ENCODE measurements around the gene CDS2. TPM values are rescaled to one million over a fixed set of nuclear protein-coding genes. Genes with fewer than 3 reads are reported as not detected.

Gene CDS2
- total RNA-seq, 2 experiments from 2014 or later, result 56.2 to 58.3 TPM

- Mint-ChIP-seq H3K27ac (no peak overlapping the region), H3K4me3 (no peak overlapping the region), H3K27me3 (ENCODE audit: low read depth) (no peaks in the 10 kb centered on the region), H3K36me3 (ENCODE audit: low read depth) (peaks cover 14% of the 10 kb centered on the region), H3K9me3 (ENCODE audit: insufficient read depth) (no peaks in the 10 kb centered on the region), H3K4me1 (ENCODE audit: low read depth) (peaks cover 14% of the 10 kb centered on the region)
- DNase-seq, result no peak
- POLR2A ChIA-PET, result no interaction called here
- CTCF ChIA-PET, result interaction anchor here (1.4 to 1.5 kb wide), 2 partner anchors 28 to 51 kb away, joined by 4 read pairs; no protein-coding TSS in a partner anchor
- ATAC-seq, result no peak
Measured at GRCh38 chr20:5141615-5142014, 14.8 kb downstream of the CDS2 start.

DNA sequence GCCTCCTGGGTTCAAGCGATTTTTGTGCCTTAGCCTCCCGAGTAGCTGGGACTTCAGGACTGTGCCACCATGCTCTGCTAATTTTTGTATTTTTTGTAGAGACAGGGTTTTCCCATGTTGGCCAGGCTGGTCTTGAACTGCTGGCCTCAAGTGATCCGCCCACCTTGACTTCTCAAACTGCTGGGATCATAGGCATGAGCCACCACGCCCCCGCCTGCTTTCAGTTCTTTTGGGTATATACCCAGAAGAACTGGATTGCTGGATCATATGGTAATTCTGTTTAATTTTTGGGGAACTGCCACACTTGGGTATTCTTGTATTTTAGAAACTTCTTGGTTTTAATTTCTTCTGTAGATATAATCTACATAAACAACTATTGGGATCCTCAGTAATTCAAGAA lies 17.0 kb downstream of the CDS2 start:
- Mint-ChIP-seq H3K27me3 (ENCODE audit: low read depth) (no peaks in the 10 kb centered on the region), H3K36me3 (ENCODE audit: low read depth) (peaks cover 10% of the 10 kb centered on the region), H3K27ac (no peak overlapping the region), H3K4me1 (ENCODE audit: low read depth) (peaks cover 27% of the 10 kb centered on the region), H3K9me3 (ENCODE audit: insufficient read depth) (no peaks in the 10 kb centered on the region), H3K4me3 (no peak overlapping the region)
- ChIA-PET POLR2A (no interaction called here), CTCF (no interaction called here)
- DNase-seq (no peak), ATAC-seq (no peak)

- no peak overlapping the region for H3K27ac Mint-ChIP-seq
- ATAC-seq, result no peak
- H3K4me3 Mint-ChIP-seq, result no peak overlapping the region
- peaks cover 27% of the 10 kb centered on the region for H3K4me1 Mint-ChIP-seq (ENCODE audit: low read depth)
- DNase-seq, result no peak
- H3K27me3 Mint-ChIP-seq (ENCODE audit: low read depth), result no peaks in the 10 kb centered on the region
- POLR2A ChIA-PET, result no interaction called here
- peaks cover 10% of the 10 kb centered on the region for H3K36me3 Mint-ChIP-seq (ENCODE audit: low read depth)
- no peaks in the 10 kb centered on the region for H3K9me3 Mint-ChIP-seq (ENCODE audit: insufficient read depth)
- CTCF ChIA-PET, result interaction anchor here (0.9 to 1.5 kb wide), 3 partner anchors 12 to 46 kb away, joined by 3 to 5 read pairs (median 4); no protein-coding TSS in a partner anchor
Measured at GRCh38 chr20:5145365-5146098, 18.7 kb downstream of the CDS2 start.

DNA sequence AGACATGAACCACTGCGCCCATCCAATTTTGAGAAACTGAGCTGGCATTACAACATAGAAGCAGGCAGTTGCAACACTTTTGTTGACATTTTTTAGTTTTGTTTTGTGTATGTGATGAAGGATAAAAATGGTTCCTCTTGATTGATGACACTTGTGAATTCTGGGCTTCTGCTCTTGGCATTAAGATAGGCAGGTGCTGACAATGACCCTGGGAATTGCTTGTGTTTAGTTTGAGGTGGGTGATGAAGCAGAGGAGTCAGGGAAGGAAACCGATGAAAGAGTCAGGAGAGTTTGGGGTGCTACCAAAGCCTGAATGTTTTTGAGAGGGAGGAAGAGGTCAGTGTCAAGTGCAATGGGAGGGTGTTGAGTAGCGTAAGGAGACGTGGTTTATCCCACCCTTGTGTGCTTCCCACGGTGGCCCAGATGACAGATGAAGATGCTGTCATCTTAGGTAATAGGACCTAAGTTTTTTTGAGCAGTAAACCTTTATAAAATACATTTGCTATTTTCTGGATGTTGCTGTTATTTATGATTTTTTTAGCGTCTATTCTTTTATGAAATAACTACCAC lies 19.4 kb downstream of the CDS2 start:
- Mint-ChIP-seq H3K27me3 (ENCODE audit: low read depth) (no peaks in the 10 kb centered on the region), H3K4me3 (no peak overlapping the region), H3K4me1 (ENCODE audit: low read depth) (peaks cover 30% of the 10 kb centered on the region), H3K36me3 (ENCODE audit: low read depth) (peaks cover 10% of the 10 kb centered on the region), H3K9me3 (ENCODE audit: insufficient read depth) (no peaks in the 10 kb centered on the region), H3K27ac (no peak overlapping the region)
- POLR2A ChIA-PET, result no interaction called here
- CTCF ChIA-PET, result interaction anchor here (0.7 to 1.5 kb wide), 2 partner anchors 46 to 334 kb away, joined by 3 to 4 read pairs; no protein-coding TSS in a partner anchor
- DNase-seq (no peak), ATAC-seq (no peak)

- no peaks in the 10 kb centered on the region for H3K9me3 Mint-ChIP-seq (ENCODE audit: insufficient read depth)
- H3K4me3 Mint-ChIP-seq, result no peak overlapping the region
- H3K27ac Mint-ChIP-seq, result no peak overlapping the region
- POLR2A ChIA-PET, result no interaction called here
- H3K36me3 Mint-ChIP-seq (ENCODE audit: low read depth), result peaks cover 11% of the 10 kb centered on the region
- CTCF ChIA-PET, result interaction anchor here (0.7 to 1.5 kb wide), 3 partner anchors 43 to 335 kb away, joined by 3 to 4 read pairs (median 3); no protein-coding TSS in a partner anchor
- DNase-seq, result no peak
- no peak for ATAC-seq
- no peaks in the 10 kb centered on the region for H3K27me3 Mint-ChIP-seq (ENCODE audit: low read depth)
- peaks cover 32% of the 10 kb centered on the region for H3K4me1 Mint-ChIP-seq (ENCODE audit: low read depth)
Measured at GRCh38 chr20:5146871-5147592, 20.2 kb downstream of the CDS2 start.

DNA sequence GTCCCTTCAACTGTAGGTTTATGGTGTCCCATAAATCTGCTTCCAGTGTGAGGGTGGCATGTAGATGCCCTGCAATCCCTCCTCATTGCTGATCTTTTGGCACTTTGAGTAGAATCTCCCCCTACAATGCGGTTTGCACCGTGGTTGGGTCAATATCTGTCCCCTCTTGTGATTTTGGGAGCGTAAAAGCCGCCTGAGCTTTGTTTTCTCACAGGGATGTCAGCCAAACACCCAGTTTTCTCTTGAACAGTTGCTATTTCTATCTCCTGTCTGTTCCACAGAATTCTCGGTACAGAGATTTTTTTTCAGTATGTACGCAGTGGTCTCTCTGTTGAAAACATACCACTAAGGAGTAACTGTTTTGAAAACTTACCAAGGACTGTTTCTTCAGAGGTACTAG lies 21.8 kb downstream of the CDS2 start:
- no peak for DNase-seq
- ChIA-PET CTCF (no interaction called here), POLR2A (no interaction called here)
- Mint-ChIP-seq H3K9me3 (ENCODE audit: insufficient read depth) (no peaks in the 10 kb centered on the region), H3K4me1 (ENCODE audit: low read depth) (peaks cover 44% of the 10 kb centered on the region), H3K36me3 (ENCODE audit: low read depth) (peaks cover 18% of the 10 kb centered on the region), H3K4me3 (no peak overlapping the region), H3K27me3 (ENCODE audit: low read depth) (no peaks in the 10 kb centered on the region), H3K27ac (no peak overlapping the region)
- no peak for ATAC-seq

DNA sequence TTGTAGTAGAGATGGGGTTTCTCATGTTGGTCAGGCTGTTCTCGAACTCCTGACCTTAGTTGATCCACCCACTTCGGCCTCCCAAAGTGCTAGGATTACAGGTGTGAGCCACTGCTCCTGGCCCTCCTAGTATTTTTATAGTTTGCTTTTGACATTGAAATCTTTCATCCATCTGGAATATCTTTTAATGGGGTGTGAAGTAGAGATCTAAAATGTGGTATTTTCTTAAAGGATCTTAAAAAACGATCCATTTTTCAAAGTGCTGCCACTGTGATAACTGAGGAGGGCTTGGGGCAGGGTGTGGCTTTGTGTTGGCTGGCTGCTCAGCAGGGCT lies 23.1 kb downstream of the CDS2 start:
- peaks cover 48% of the 10 kb centered on the region for H3K4me1 Mint-ChIP-seq (ENCODE audit: low read depth)
- no peak overlapping the region for H3K27ac Mint-ChIP-seq
- ChIA-PET CTCF (no interaction called here), POLR2A (no interaction called here)
- no peaks in the 10 kb centered on the region for H3K27me3 Mint-ChIP-seq (ENCODE audit: low read depth)
- H3K9me3 Mint-ChIP-seq (ENCODE audit: insufficient read depth), result no peaks in the 10 kb centered on the region
- DNase-seq (no peak), ATAC-seq (no peak)
- no peak overlapping the region for H3K4me3 Mint-ChIP-seq
- peaks cover 11% of the 10 kb centered on the region for H3K36me3 Mint-ChIP-seq (ENCODE audit: low read depth)

GRCh38 chr20:5150226-5151076 lies 23.6 kb downstream of the CDS2 start:
- ChIA-PET CTCF (no interaction called here), POLR2A (no interaction called here)
- no peak for ATAC-seq
- no peak for DNase-seq
- Mint-ChIP-seq H3K4me3 (no peak overlapping the region), H3K36me3 (ENCODE audit: low read depth) (peaks cover 11% of the 10 kb centered on the region), H3K4me1 (ENCODE audit: low read depth) (peaks cover 43% of the 10 kb centered on the region), H3K27ac (no peak overlapping the region), H3K27me3 (ENCODE audit: low read depth) (no peaks in the 10 kb centered on the region), H3K9me3 (ENCODE audit: insufficient read depth) (no peaks in the 10 kb centered on the region)

- Mint-ChIP-seq H3K4me3 (no peak overlapping the region), H3K9me3 (ENCODE audit: insufficient read depth) (no peaks in the 10 kb centered on the region), H3K27me3 (ENCODE audit: low read depth) (no peaks in the 10 kb centered on the region), H3K4me1 (ENCODE audit: low read depth) (peaks cover 30% of the 10 kb centered on the region), H3K36me3 (ENCODE audit: low read depth) (peaks cover 14% of the 10 kb centered on the region), H3K27ac (no peak overlapping the region)
- POLR2A ChIA-PET, result no interaction called here
- ATAC-seq, result no peak
- CTCF ChIA-PET, result interaction anchor here (1.3 to 2.0 kb wide), 3 partner anchors 13 to 52 kb away, joined by 4 to 10 read pairs (median 4); no protein-coding TSS in a partner anchor
- no peak for DNase-seq
Measured at GRCh38 chr20:5153152-5153467, 26.3 kb downstream of the CDS2 start.

DNA sequence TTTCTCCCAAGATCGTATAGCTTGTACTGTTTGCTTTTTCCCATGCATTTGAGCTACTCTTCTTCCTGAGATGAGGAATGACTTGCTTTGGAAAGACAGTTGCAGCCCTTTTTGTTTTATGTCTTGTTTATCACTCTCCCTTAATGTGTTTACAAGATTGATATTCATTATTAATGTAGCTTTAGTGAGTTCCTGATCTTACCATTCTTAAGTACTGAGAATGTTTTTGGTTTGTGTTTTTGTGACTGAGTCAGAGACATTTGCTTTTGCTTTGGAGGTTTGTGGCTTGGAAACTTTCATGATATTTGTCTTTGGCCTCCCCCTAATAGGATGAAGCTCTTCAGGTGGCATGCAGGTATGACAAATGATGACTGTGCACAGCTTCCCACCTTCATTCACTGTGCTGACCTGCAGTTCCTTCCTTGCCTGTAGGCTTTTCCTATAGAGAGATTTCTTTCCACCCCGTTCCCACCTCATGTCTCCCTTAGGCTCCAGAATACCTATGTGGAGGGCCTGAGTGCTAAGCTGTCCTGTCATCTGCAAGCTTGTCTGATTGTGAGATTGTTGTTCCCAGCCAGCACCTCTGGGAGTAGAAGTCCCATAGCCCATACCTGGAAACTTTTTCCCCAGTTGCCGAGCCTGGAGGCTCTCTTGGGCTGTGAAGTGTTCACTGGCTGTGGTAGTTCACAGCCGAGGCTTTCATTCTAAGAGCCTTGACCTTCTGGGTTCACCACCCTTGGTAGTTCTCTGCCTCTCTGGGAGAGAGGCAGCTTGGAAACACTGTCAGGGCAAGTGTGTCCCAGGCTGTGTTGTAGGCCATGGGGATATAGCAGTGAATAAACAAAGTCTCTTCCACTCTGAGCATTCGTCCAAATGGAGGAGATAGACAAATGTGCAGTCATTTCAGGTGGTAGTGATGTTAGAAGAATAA lies 27.1 kb downstream of the CDS2 start:
- POLR2A ChIA-PET, result interaction anchor here (1.5 kb wide), 1 partner anchor 27 kb away, joined by 4 read pairs; the partner anchor contains the start of gene CDS2
- ATAC-seq (no peak), DNase-seq (no peak)
- Mint-ChIP-seq H3K9me3 (ENCODE audit: insufficient read depth) (no peaks in the 10 kb centered on the region), H3K4me3 (no peak overlapping the region), H3K27ac (no peak overlapping the region), H3K36me3 (ENCODE audit: low read depth) (peaks cover 14% of the 10 kb centered on the region), H3K4me1 (ENCODE audit: low read depth) (peaks cover 28% of the 10 kb centered on the region), H3K27me3 (ENCODE audit: low read depth) (no peaks in the 10 kb centered on the region)
- CTCF ChIA-PET, result interaction anchor here (1.3 to 2.0 kb wide), 3 partner anchors 13 to 52 kb away, joined by 4 to 10 read pairs (median 4); no protein-coding TSS in a partner anchor

- Mint-ChIP-seq H3K27me3 (ENCODE audit: low read depth) (no peaks in the 10 kb centered on the region), H3K4me3 (no peak overlapping the region), H3K9me3 (ENCODE audit: insufficient read depth) (no peaks in the 10 kb centered on the region), H3K4me1 (ENCODE audit: low read depth) (peaks cover 28% of the 10 kb centered on the region), H3K27ac (no peak overlapping the region), H3K36me3 (ENCODE audit: low read depth) (peaks cover 14% of the 10 kb centered on the region)
- DNase-seq (no peak), ATAC-seq (no peak)
- POLR2A ChIA-PET, result interaction anchor here (1.5 kb wide), 1 partner anchor 28 kb away, joined by 4 read pairs; the partner anchor contains the start of gene CDS2
- CTCF ChIA-PET, result interaction anchor here (2.0 kb wide), 2 partner anchors 12 to 38 kb away, joined by 4 to 10 read pairs; no protein-coding TSS in a partner anchor
Measured at GRCh38 chr20:5154543-5154925, 27.7 kb downstream of the CDS2 start.

Data from activated CD8-positive, alpha-beta T cell treated with anti-CD3 and anti-CD28 coated beads, Interleukin-2, amount 10 ng/mL, durations not matched to agents 7 days and 5 days (primary cell).